Measurements from ENCODE around the gene ARHGEF7.

Gene ARHGEF7

GRCh38 chr13:111312944-111313590 lies 198.0 kb downstream of the ARHGEF7 start:
- no peak for DNase-seq

DNA sequence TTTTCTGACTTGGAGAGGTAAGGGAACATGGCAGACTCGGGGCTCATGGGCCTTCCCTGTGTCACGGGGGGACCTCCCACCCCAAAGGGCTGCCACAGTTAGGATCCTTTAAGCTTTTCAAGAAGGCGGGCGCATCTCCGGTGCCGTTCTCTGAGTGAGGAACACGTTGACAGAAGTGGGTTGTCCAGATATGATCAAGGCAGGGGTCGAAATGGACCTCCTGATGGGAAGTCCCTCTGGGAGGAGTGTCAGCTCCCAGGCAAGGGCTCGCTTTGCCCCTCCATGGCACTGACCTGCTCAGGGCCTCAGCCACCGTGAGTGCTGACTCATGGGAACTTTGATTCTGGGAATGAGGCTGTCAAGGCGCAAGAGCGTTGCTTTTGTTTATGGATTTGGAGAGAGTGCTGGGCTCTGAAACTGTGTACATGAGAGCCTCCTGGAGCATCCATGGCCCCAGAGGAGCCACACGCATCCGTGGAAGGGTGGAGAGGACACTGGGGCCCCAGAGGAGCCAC lies 198.9 kb downstream of the ARHGEF7 start:
- DNase-seq, result no peak

GRCh38 chr13:111314852-111315251 lies 199.7 kb downstream of the ARHGEF7 start:
- no peak for DNase-seq

GRCh38 chr13:111315347-111315995 lies 200.4 kb downstream of the ARHGEF7 start:
- no peak for DNase-seq

- DNase-seq, result no peak
These were observed 201.1 kb downstream of the ARHGEF7 start for GRCh38 chr13:111316161-111316730.

GRCh38 chr13:111317042-111317550 lies 202.0 kb downstream of the ARHGEF7 start:
- DNase-seq, result no peak

DNA sequence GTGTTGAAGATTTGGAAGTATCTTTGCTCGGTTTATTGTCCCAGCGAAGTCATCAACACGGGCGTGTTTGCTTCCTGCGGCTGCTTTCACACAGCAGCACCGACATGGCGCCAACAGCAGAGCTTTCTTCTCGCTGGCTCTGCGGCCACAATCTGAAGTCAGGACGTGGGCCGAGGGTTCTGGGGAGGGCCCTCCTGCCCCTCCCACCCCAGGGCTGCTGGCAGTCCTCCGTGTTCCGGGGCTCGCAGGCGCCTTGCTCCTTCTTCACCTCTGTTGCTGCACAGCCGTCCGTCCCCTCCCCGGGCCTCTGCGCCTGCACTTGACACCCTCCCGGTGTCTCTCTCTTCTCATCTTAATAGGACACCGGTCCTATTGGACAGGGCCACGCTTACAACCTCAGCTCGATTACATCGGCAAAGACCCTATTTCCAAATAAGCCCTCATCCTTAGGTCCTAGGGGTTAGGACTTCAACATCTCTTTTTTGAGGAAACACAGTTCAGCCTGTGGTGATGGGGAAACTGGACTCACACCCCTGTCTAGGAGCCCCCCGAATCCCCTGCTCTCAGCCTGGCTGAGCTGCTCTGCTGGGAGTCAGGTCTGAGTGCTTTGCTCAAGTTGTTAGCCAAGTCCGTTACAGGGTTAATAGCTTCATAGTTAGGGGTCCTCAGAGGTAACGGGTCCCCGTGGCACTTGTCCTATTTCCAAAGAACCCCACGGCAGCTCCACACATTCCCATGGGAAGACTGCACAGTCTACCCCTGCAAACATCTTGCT lies 202.6 kb downstream of the ARHGEF7 start:
- no peak for DNase-seq

- no peak for DNase-seq
These were observed 203.3 kb downstream of the ARHGEF7 start for GRCh38 chr13:111318386-111318785.

DNA sequence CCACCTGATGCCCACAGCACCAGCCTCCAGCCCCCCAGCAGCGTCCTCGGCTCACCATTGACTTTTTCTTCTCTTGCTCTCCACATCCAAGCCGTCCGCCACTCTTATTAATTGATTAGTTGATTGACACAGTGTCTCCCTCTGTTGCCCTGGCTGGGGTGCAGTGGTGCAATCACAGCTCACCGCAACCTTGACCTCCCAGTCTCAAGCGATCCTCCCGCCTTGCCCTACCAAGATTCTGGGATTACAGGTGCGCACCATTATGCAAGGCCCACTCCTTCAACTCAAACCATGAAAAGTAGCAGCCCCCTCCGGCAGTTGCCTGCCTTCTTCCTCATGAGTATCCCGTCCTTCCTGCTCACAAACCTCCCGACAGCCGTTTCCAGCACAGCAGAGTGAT lies 204.4 kb downstream of the ARHGEF7 start:
- DNase-seq, result no peak

DNA sequence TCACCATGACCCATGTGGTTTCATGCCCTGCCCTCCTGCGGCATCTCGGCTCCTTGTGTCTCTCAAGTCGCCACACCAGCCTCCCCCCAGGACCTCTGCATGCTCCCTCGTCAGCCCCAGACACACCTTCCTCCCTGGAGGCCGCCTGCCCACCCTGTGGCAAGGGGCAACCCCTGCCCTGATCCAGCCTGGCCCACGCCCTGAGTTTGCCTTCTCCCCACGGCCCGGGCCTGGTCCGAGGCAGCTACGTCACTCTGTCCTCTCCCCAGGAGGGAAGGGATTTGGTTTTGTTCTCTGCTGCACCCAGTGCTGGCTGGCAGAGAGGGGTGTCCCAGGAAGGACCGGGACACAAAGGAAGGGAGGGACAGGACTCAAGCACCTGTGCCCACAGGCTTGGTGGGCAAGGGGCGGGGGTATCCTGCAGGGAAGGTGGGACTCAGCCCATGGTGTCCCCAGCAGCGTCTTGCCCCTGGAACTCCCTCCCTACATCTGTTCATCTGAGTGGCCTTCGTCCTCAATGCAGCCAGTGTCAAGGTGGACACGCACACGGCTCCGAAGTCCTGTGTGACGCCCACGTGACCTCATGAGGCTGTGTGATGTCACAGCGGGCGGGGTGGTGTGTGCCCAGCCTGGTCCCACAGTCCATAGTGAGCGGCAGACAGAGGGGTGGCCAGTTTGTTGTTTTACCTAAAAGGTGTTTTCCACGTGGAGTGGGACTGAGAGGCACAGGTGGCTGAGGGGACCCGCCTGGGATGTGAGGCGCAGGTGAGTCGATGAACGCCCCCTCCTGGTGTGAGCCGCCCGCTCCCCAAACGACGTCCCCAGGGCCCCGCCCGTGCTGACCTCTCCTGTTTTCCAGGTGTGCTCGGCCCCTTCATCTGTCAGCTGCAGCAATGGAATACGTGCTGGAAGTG lies 205.1 kb downstream of the ARHGEF7 start, which contains the start of gene TEX29:
Gene TEX29, plus strand, starts transcription at position 645 of the 914 bp plus-strand sequence. Its CDS starts 249 bp downstream, at position 894.
- DNase-seq, result no peak

DNA sequence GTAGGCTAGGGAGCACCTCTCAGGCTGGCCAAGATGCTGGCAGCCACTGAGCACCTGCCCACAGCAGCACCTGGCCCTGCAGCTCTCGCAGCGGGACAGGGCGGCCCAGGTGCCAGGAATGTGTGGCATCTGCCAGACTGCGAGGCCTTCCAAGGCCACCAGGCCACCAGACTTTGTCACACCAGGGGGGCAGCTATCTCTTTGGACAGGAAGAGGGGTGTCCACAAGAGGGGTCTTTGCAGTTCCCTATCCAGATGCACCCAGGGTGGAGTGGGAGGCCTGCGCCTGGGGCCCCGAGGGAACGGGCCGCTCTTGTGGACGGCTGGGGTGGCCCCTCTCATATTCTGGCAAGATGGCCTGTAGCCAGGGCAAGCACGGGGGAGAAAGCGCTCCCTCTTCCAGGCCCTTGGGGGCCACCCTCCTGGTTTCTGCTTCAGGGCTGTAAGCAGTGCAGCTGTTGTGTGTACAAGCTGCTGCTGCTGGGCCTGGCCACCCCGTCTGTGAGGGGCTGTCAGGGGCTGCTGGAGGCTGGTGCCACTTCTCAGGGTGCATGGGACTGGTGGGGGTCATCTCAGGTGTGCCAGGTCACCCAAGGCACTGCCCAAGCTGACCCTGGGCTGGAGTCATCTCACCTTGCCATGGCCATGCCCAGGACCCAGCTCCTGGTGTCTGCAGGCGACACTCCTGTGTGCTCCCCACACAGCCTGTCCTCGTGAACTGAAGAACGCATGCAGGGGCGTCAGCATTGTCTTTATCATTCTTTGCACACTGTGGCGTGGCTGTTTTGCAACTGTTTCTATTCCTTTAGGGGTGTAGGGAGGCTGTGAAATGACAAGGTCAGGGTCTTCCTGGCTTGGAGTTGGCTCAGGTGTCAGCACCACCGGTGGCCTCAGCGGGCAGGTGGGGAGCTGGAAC lies 207.1 kb downstream of the ARHGEF7 start:
- no peak for DNase-seq

- DNase-seq, result no peak
These were observed 207.8 kb downstream of the ARHGEF7 start for GRCh38 chr13:111322916-111323331.

DNA sequence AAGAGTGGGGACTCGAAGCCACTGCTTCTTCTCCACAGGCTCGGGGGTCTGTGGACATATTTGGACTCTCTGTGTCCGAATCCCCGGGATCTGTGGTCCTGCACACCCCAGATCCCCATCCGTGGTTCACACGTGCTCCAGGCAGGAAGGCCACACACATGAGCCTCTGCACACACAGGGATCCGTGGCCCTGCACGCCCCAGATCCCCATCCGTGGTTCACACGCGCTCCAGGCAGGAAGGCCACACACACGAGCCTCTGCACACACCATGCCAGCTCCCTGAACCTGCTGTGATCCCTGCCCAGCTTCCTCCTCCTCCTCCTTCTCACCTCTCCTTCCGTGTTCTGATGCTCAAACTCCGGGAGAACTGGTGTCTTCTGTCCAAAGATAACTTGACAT lies 208.4 kb downstream of the ARHGEF7 start:
- DNase-seq, result no peak

DNA sequence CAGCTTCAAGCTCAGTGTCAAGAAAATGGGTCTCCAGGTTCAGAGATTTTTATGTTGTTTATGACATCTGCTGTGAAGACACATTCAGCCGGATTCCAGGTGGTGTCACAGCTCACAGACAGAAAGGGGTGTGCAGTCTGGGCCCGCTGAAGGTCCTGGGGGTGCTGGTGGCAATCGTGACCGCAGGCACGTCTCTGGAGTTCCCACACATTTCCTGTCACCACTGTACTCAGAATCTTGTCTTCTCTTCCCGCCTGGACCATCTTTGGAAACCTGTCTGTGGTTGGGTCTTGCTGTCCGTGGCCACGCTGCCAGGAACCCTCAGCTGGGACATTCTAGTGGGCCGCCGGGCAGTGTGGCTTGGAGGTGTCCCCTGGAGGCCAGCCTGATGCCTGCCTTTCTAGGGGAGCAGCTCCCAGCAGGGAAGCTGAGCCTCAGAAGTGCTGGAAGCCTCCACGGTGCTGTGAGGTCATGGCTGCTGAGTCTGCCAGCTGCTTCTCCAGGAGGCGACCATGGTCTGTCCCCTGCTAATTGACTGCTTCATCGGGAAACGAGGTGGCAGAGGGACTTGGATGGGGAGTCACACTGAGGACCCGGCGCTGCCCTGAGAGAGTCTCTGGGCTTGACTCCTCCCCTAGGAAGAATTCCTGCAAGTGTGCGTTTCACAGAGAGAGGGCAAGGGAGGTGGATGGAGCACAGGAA lies 209.0 kb downstream of the ARHGEF7 start:
- DNase-seq, result no peak

DNA sequence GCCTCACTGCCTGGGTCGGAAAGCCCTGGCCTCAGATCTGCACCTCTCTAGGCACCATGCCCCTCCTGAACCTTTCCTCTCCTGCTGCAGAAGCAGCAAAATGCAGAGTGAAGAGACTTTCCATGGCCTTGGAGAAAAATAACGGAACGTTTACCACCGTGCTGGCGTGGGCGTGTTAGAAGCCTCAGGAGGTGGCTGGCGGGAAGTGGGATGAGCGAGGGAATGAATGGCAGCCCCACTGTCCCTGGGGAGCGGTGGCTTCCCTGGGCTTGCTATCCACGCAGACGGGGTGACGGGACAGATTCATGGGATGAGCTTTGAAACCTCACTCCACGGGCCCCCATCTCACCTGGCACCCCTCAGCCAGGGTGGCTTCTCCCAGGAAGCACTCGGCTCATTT lies 209.6 kb downstream of the ARHGEF7 start:
- DNase-seq, result no peak

- no peak for DNase-seq
These were observed 210.2 kb downstream of the ARHGEF7 start for GRCh38 chr13:111325146-111325890.

- DNase-seq, result no peak
These were observed 211.0 kb downstream of the ARHGEF7 start for GRCh38 chr13:111325941-111326620.

DNA sequence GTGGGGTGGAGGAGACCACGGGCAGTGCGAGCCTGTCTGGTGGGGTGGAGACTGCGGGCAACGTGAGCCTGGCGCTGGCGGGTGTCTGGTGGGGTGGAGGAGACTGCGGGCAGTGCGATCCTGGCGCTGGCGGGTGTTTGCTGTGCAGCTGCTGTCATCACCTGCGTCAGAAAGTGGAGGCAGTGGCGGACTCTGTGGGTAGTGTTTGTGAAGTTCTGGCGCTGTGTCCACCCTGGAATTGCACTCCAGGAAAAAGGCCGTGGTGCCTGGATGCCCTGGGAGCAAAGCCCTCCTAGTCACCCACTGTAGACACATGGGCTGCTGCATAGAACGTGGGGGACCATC lies 211.5 kb downstream of the ARHGEF7 start:
- no peak for DNase-seq

Data from DMS 273 treated with DMSO at 0.1 percent for 48 hours (cell line).